GM12891 (cell line): ENCODE data around the gene CPEB2.

Source experiments
- POLR2A ChIP-seq: IDR thresholded peaks from 2 replicates; pipeline ENCODE4 v1.6.1; 2011; ENCODE audit warnings: low read depth, low read length, control low read depth
- POLR2AphosphoS5 ChIP-seq: IDR thresholded peaks from 2 replicates; pipeline ENCODE4 v1.6.1; 2011; ENCODE audit warnings: low read depth, low read length, control low read depth
- TAF1 ChIP-seq: IDR thresholded peaks from 2 replicates; pipeline ENCODE4 v1.6.1; 2011; ENCODE audit warnings: low read depth, low read length, control low read depth

- TF ChIP-seq POLR2A (no peak), TAF1 (no peak), POLR2AphosphoS5 (no peak)
Observed at GRCh38 chr4:15021946-15022345, 19.7 kb downstream of the CPEB2 start.
